ENCODE measurements around the gene MED13. TPM values are rescaled to one million over a fixed set of nuclear protein-coding genes. Genes with fewer than 3 reads are reported as not detected.

Gene MED13
- total and polyA plus RNA-seq, 2 experiments from 2014 or later = 6.6 to 51.2 TPM

GRCh38 chr17:62086737-62087136 is 21.7 kb upstream of the MED13 start:
- 98% methylated on average over 2 of the region's 2 CpGs for WGBS (ENCODE audit: low lambda C conversion rate, missing lambda C conversion rate)
- H2AFZ ChIP-seq = no peak overlapping the region
- no peaks in the 10 kb centered on the region for H3K9me3 ChIP-seq (ENCODE audit: low read depth)
- no peak overlapping the region for H3K27ac ChIP-seq
- no peaks in the 10 kb centered on the region for H3K79me2 ChIP-seq
- no peak for TF ChIP-seq EZH2phosphoT487 (IDR thresholded peaks at IDR 0.05; ENCODE audit: low read depth, severe bottlenecking, unreplicated experiment)
- H3K4me1 ChIP-seq (ENCODE audit: insufficient read depth) = peaks cover 3% of the 10 kb centered on the region
- no peaks in the 10 kb centered on the region for H3K27me3 ChIP-seq
- H3K4me3 ChIP-seq = no peak overlapping the region
- no peak overlapping the region for H3K4me2 ChIP-seq
- H3K9me2 ChIP-seq (replicated peaks; ENCODE audit: insufficient read depth) = no peaks in the 10 kb centered on the region
- no peaks in the 10 kb centered on the region for H4K20me1 ChIP-seq (ENCODE audit: insufficient read depth, poor library complexity, severe bottlenecking)
- H3K36me3 ChIP-seq (replicated peaks; ENCODE audit: insufficient read depth, low read depth) = no peaks in the 10 kb centered on the region
- DNase-seq (ENCODE audit: low spot score) = no peak

GRCh38 chr17:62085511-62086408 is 20.7 kb upstream of the MED13 start:
- Histone ChIP-seq H3K36me3 (replicated peaks; ENCODE audit: insufficient read depth, low read depth) (no peaks in the 10 kb centered on the region), H3K9me2 (replicated peaks; ENCODE audit: insufficient read depth) (no peaks in the 10 kb centered on the region), H3K27ac (peak overlapping the region; percentile 33), H3K9me3 (ENCODE audit: low read depth) (no peaks in the 10 kb centered on the region), H3K4me2 (no peak overlapping the region), H3K4me1 (ENCODE audit: insufficient read depth) (peaks cover 3% of the 10 kb centered on the region), H3K79me2 (no peaks in the 10 kb centered on the region), H2AFZ (no peak overlapping the region), H3K27me3 (no peaks in the 10 kb centered on the region), H3K4me3 (no peak overlapping the region), H4K20me1 (ENCODE audit: insufficient read depth, poor library complexity, severe bottlenecking) (no peaks in the 10 kb centered on the region)
- TF ChIP-seq EZH2phosphoT487 (IDR thresholded peaks at IDR 0.05; ENCODE audit: low read depth, severe bottlenecking, unreplicated experiment) (no peak), EZH2 (IDR thresholded peaks at IDR 0.05; ENCODE audit: borderline replicate concordance) (no peak), CTCF (IDR thresholded peaks at IDR 0.05; ENCODE audit: poor library complexity) (no peak)
- 72% methylated on average over 7 of the region's 7 CpGs for WGBS (ENCODE audit: low lambda C conversion rate, missing lambda C conversion rate)
- peak; percentile 21 for DNase-seq (ENCODE audit: low spot score)

GRCh38 chr17:62084585-62084984 is 19.5 kb upstream of the MED13 start:
- Histone ChIP-seq H3K79me2 (no peaks in the 10 kb centered on the region), H3K9me3 (ENCODE audit: low read depth) (no peaks in the 10 kb centered on the region), H3K36me3 (replicated peaks; ENCODE audit: insufficient read depth, low read depth) (no peaks in the 10 kb centered on the region), H3K4me2 (no peak overlapping the region), H3K27me3 (no peaks in the 10 kb centered on the region), H3K27ac (no peak overlapping the region), H3K9me2 (replicated peaks; ENCODE audit: insufficient read depth) (no peaks in the 10 kb centered on the region), H2AFZ (no peak overlapping the region), H3K4me3 (no peak overlapping the region), H3K4me1 (ENCODE audit: insufficient read depth) (peaks cover 3% of the 10 kb centered on the region), H4K20me1 (ENCODE audit: insufficient read depth, poor library complexity, severe bottlenecking) (no peaks in the 10 kb centered on the region)
- 80% methylated on average over 3 of the region's 3 CpGs for WGBS (ENCODE audit: low lambda C conversion rate, missing lambda C conversion rate)
- no peak for TF ChIP-seq CTCF (IDR thresholded peaks at IDR 0.05; ENCODE audit: poor library complexity)
- TF ChIP-seq EZH2 (IDR thresholded peaks at IDR 0.05; ENCODE audit: borderline replicate concordance) = no peak
- TF ChIP-seq EZH2phosphoT487 (IDR thresholded peaks at IDR 0.05; ENCODE audit: low read depth, severe bottlenecking, unreplicated experiment) = no peak
- no peak for DNase-seq (ENCODE audit: low spot score)

GRCh38 chr17:62083651-62084050 is 18.6 kb upstream of the MED13 start:
- Histone ChIP-seq H3K9me2 (replicated peaks; ENCODE audit: insufficient read depth) (no peaks in the 10 kb centered on the region), H3K4me2 (no peak overlapping the region), H3K9me3 (ENCODE audit: low read depth) (no peaks in the 10 kb centered on the region), H3K27ac (no peak overlapping the region), H3K4me3 (no peak overlapping the region), H3K4me1 (ENCODE audit: insufficient read depth) (peaks cover 3% of the 10 kb centered on the region), H2AFZ (no peak overlapping the region), H3K79me2 (no peaks in the 10 kb centered on the region), H4K20me1 (ENCODE audit: insufficient read depth, poor library complexity, severe bottlenecking) (no peaks in the 10 kb centered on the region), H3K36me3 (replicated peaks; ENCODE audit: insufficient read depth, low read depth) (no peaks in the 10 kb centered on the region), H3K27me3 (no peaks in the 10 kb centered on the region)
- WGBS (ENCODE audit: low lambda C conversion rate, missing lambda C conversion rate) = 92% methylated on average over 3 of the region's 3 CpGs
- no peak for TF ChIP-seq EZH2phosphoT487 (IDR thresholded peaks at IDR 0.05; ENCODE audit: low read depth, severe bottlenecking, unreplicated experiment)
- no peak for TF ChIP-seq CTCF (IDR thresholded peaks at IDR 0.05; ENCODE audit: poor library complexity)
- TF ChIP-seq EZH2 (IDR thresholded peaks at IDR 0.05; ENCODE audit: borderline replicate concordance) = no peak
- no peak for DNase-seq (ENCODE audit: low spot score)

All from hepatocyte (in vitro differentiated cells).